H1 (cell line): ENCODE measurements around the gene STARD4. TPM values are rescaled to one million over a fixed set of nuclear protein-coding genes. Genes with fewer than 3 reads are reported as not detected.

Experiments used
- CTCF ChIA-PET: fragments of 300-600 bp; sonication (Branson Sonifier 250); formaldehyde crosslinking; loops from one replicate; lab custom pipeline; 2021; ENCODE audit not compliant: partially characterized antibody; lab: Charles Lee
- POLR2A ChIA-PET: fragments of 300-600 bp; sonication (Branson Sonifier 250); formaldehyde crosslinking; loops from one replicate; lab custom pipeline; 2021; ENCODE audit warnings: inconsistent platforms; ENCODE audit not compliant: partially characterized antibody; lab: Charles Lee
- DNase-seq, 2 experiments: peaks; one replicate each; pipeline versions ENCODE4 v3.0.0 to v3.0.0-alpha.2; 2010 to 2022; ENCODE audit warnings: low spot score in 2 of 2, low read depth in 1 of 2, mixed read lengths in 1 of 2
- FAIRE-seq: peaks from 2 replicates; lab custom pipeline; 2011; peaks lifted over from hg19 to GRCh38; lab: Jason Lieb, UNC
- H2AFZ ChIP-seq: 2 replicates; pipeline ENCODE4 v1.8.1; 2012; ENCODE audit warnings: low read length, inconsistent platforms
- H2AK5ac ChIP-seq: 2 replicates; pipeline ENCODE4 v1.6.1; 2013; ENCODE audit warnings: low read depth, low read length
- H2BK120ac ChIP-seq: replicated peaks from 2 replicates; pipeline ENCODE3; 2013; ENCODE audit warnings: low read depth, low read length, inconsistent platforms
- H2BK12ac ChIP-seq: 2 replicates; pipeline ENCODE4 v1.6.1; 2013; ENCODE audit warnings: low read depth, low read length
- H2BK15ac ChIP-seq: 2 replicates; pipeline ENCODE4 v1.6.1; 2013; ENCODE audit warnings: low read length
- H2BK20ac ChIP-seq: 2 replicates; pipeline ENCODE4 v1.6.1; 2013; ENCODE audit warnings: low read length
- H2BK5ac ChIP-seq: 2 replicates; pipeline ENCODE4 v1.6.1; 2013; ENCODE audit warnings: low read depth, low read length
- H3K14ac ChIP-seq: 2 replicates; pipeline ENCODE4 v1.6.1; 2013; ENCODE audit warnings: inconsistent platforms; ENCODE audit not compliant: insufficient read length
- H3K18ac ChIP-seq: 2 replicates; pipeline ENCODE4 v1.6.1; 2013; ENCODE audit warnings: low read length; ENCODE audit errors: extremely low read depth
- H3K23ac ChIP-seq: 2 replicates; pipeline ENCODE4 v1.6.1; 2013; ENCODE audit warnings: inconsistent platforms; ENCODE audit not compliant: insufficient read length
- H3K23me2 ChIP-seq: 2 replicates; pipeline ENCODE4 v1.6.1; 2013; ENCODE audit warnings: low read depth, low read length
- H3K27ac ChIP-seq: 2 replicates; pipeline ENCODE4 v1.6.1; 2011; ENCODE audit warnings: low read depth, low read length, inconsistent platforms
- H3K27me3 ChIP-seq, 4 experiments: replicated peaks in 1 of 4; 1 replicate in 1 of 4; 2 replicates in 3 of 4; pipeline versions ENCODE4 v1.6.1 to v1.8.1; 2011 to 2013; ENCODE audit warnings: low read length in 3 of 4, mild to moderate bottlenecking in 3 of 4, inconsistent platforms in 2 of 4, mixed read lengths in 2 of 4, moderate library complexity in 1 of 4; ENCODE audit not compliant: control insufficient read depth in 3 of 4, insufficient read depth in 3 of 4; ENCODE audit errors: extremely low read depth in 1 of 4
- H3K36me3 ChIP-seq, 4 experiments: 2 replicates each; pipeline versions ENCODE4 v1.6.1 to v1.8.1; 2011 to 2013; ENCODE audit warnings: mild to moderate bottlenecking in 4 of 4, low read length in 3 of 4, moderate library complexity in 2 of 4, control low read depth in 1 of 4, inconsistent platforms in 1 of 4; ENCODE audit not compliant: insufficient read depth in 4 of 4, control insufficient read depth in 2 of 4
- H3K4ac ChIP-seq: replicated peaks from 2 replicates; pipeline ENCODE3; 2013; ENCODE audit warnings: low read length, low read depth, mixed read lengths, inconsistent platforms; ENCODE audit not compliant: insufficient read length
- H3K4me1 ChIP-seq, 4 experiments: replicated peaks in 1 of 4; 1 replicate in 1 of 4; 2 replicates in 3 of 4; pipeline versions ENCODE4 v1.6.1 to v1.8.1; 2011 to 2013; ENCODE audit warnings: low read length in 3 of 4, inconsistent platforms in 2 of 4, mixed read lengths in 1 of 4; ENCODE audit not compliant: insufficient read depth in 4 of 4, control insufficient read depth in 3 of 4
- H3K4me2 ChIP-seq, 2 experiments: 2 replicates each; pipeline versions ENCODE4 v1.6.1 to v1.8.1; 2011 to 2013; ENCODE audit warnings: low read depth in 2 of 2, low read length in 2 of 2, control low read depth in 1 of 2, inconsistent platforms in 1 of 2, mild to moderate bottlenecking in 1 of 2; ENCODE audit not compliant: insufficient read depth in 1 of 2
- H3K4me3 ChIP-seq, 4 experiments: fragments of 200-600, 300-600 bp in 1 of 4; sonication (generic), shearing (Covaris generic), sonication (Bioruptor Twin) in 1 of 4; 2 replicates each; pipeline versions ENCODE4 v1.5.1 to v1.8.1; 2011 to 2016; ENCODE audit warnings: low read length in 4 of 4, low read depth in 3 of 4, control low read depth in 2 of 4, inconsistent platforms in 2 of 4, mild to moderate bottlenecking in 2 of 4, mixed read lengths in 1 of 4, moderate library complexity in 1 of 4; ENCODE audit not compliant: insufficient read depth in 2 of 4; ENCODE audit errors: extremely low read depth in 1 of 4
- H3K56ac ChIP-seq: replicated peaks from 2 replicates; pipeline ENCODE3; 2013; ENCODE audit warnings: low read depth, mild to moderate bottlenecking, mixed read lengths, low read length, inconsistent platforms; ENCODE audit not compliant: insufficient read length
- H3K79me1 ChIP-seq: 2 replicates; pipeline ENCODE4 v1.6.1; 2013; ENCODE audit warnings: low read depth, low read length, control low read depth
- H3K79me2 ChIP-seq, 2 experiments: 2 replicates each; pipeline versions ENCODE4 v1.6.1 to v1.8.1; 2012 to 2013; ENCODE audit warnings: low read length in 2 of 2, mild to moderate bottlenecking in 2 of 2, inconsistent platforms in 1 of 2; ENCODE audit not compliant: insufficient read depth in 2 of 2, control insufficient read depth in 1 of 2
- H3K9ac ChIP-seq, 4 experiments: replicated peaks in 1 of 4; 1 replicate in 1 of 4; 2 replicates in 3 of 4; pipeline versions ENCODE4 v1.6.1 to v1.8.1; 2011 to 2013; ENCODE audit warnings: low read depth in 3 of 4, low read length in 3 of 4, control low read depth in 2 of 4, mild to moderate bottlenecking in 2 of 4, moderate library complexity in 2 of 4, inconsistent platforms in 1 of 4; ENCODE audit errors: extremely low read depth in 1 of 4
- H3K9me3 ChIP-seq, 2 experiments: 2 replicates each; pipeline versions ENCODE4 v1.6.1 to v1.8.1; 2012 to 2013; ENCODE audit warnings: mild to moderate bottlenecking in 2 of 2, moderate library complexity in 2 of 2, control low read depth in 1 of 2, inconsistent platforms in 1 of 2, low read depth in 1 of 2, low read length in 1 of 2, mixed read lengths in 1 of 2; ENCODE audit not compliant: insufficient read depth in 2 of 2
- H4K20me1 ChIP-seq, 2 experiments: replicated peaks in 1 of 2; 2 replicates each; pipeline versions ENCODE3 to v1.8.1; 2011 to 2013; ENCODE audit warnings: inconsistent platforms in 2 of 2, low read length in 2 of 2, mild to moderate bottlenecking in 1 of 2; ENCODE audit not compliant: insufficient read depth in 2 of 2, control insufficient read depth in 1 of 2
- H4K5ac ChIP-seq: 2 replicates; pipeline ENCODE4 v1.6.1; 2013; ENCODE audit warnings: low read length, low read depth, mixed read lengths, inconsistent platforms; ENCODE audit not compliant: insufficient read length
- H4K8ac ChIP-seq: 2 replicates; pipeline ENCODE4 v1.8.0; 2013; ENCODE audit warnings: mild to moderate bottlenecking, moderate library complexity, low read length, inconsistent platforms; ENCODE audit not compliant: insufficient read depth; ENCODE audit errors: extremely low read depth
- H4K91ac ChIP-seq: replicated peaks from 2 replicates; pipeline ENCODE3; 2013; ENCODE audit warnings: low read length, mixed read lengths, inconsistent platforms; ENCODE audit not compliant: insufficient read length
- ATF3 ChIP-seq: IDR thresholded peaks from 2 replicates; pipeline ENCODE4 v1.6.1; 2011; ENCODE audit warnings: low read depth, mild to moderate bottlenecking, low read length; ENCODE audit not compliant: insufficient read depth
- GABPA ChIP-seq: IDR thresholded peaks from 2 replicates; pipeline ENCODE4 v1.6.1; 2011; ENCODE audit warnings: mild to moderate bottlenecking, low read length, moderate library complexity, borderline replicate concordance; ENCODE audit not compliant: insufficient read depth
- JUN ChIP-seq: IDR thresholded peaks from 2 replicates; pipeline ENCODE4 v1.6.1; 2011; ENCODE audit warnings: low read depth, mild to moderate bottlenecking, improper control_type of control experiment, low read length
- KDM1A ChIP-seq: fragments of 200-600, 300-600 bp; sonication (generic); IDR thresholded peaks from 2 replicates; pipeline ENCODE4 v1.7.1; 2016; ENCODE audit warnings: mild to moderate bottlenecking, low read length, borderline replicate concordance
- MAFK ChIP-seq: IDR thresholded peaks from 2 replicates; pipeline ENCODE4 v1.6.1; 2012; ENCODE audit warnings: low read depth, mild to moderate bottlenecking, improper control_type of control experiment, low read length
- NANOG ChIP-seq: IDR thresholded peaks from 2 replicates; pipeline ENCODE4 v1.6.1; 2011; ENCODE audit warnings: low read length, low read depth, mild to moderate bottlenecking, inconsistent platforms; ENCODE audit not compliant: insufficient read depth, poor library complexity, severe bottlenecking
- POU5F1 ChIP-seq: IDR thresholded peaks from 2 replicates; pipeline ENCODE4 v1.6.1; 2011; ENCODE audit warnings: low read depth, mild to moderate bottlenecking, low read length, moderate library complexity
- RFX5 ChIP-seq: IDR thresholded peaks from 2 replicates; pipeline ENCODE4 v1.6.1; 2011; ENCODE audit warnings: low read depth, low read length, improper control_type of control experiment, borderline replicate concordance
- RXRA ChIP-seq: IDR thresholded peaks from 2 replicates; pipeline ENCODE4 v1.6.1; 2011; ENCODE audit warnings: low read depth, mild to moderate bottlenecking, low read length, moderate library complexity; ENCODE audit not compliant: insufficient read depth
- SIX5 ChIP-seq: IDR thresholded peaks from 2 replicates; pipeline ENCODE4 v1.6.1; 2011; ENCODE audit warnings: mild to moderate bottlenecking, low read depth, low read length
- SP1 ChIP-seq: IDR thresholded peaks from 2 replicates; pipeline ENCODE4 v1.6.1; 2011; ENCODE audit warnings: low read depth, low read length
- SP2 ChIP-seq: IDR thresholded peaks from 2 replicates; pipeline ENCODE4 v1.6.1; 2012; ENCODE audit warnings: mild to moderate bottlenecking, low read length, inconsistent platforms
- SUZ12 ChIP-seq: fragments of 200-600 bp; sonication (generic); IDR thresholded peaks from 2 replicates; pipeline ENCODE4 v1.6.1; 2012; ENCODE audit warnings: mild to moderate bottlenecking, inconsistent platforms, low read length, moderate library complexity, mixed read lengths
- TBP ChIP-seq: IDR thresholded peaks from 2 replicates; pipeline ENCODE4 v1.6.1; 2011; ENCODE audit warnings: low read depth, low read length, improper control_type of control experiment
- ZNF274 ChIP-seq: IDR thresholded peaks from 2 replicates; pipeline ENCODE4 v1.7.0; 2012; ENCODE audit warnings: low read length, borderline replicate concordance; ENCODE audit errors: extremely low read depth
- WGBS, 2 experiments: shearing (Covaris generic) in 1 of 2; methylation state at CpG; one replicate each; pipeline versions ENCODE4 v1.1.6 to v1.1.7; 2013 to 2015; ENCODE audit warnings: low lambda C conversion rate in 2 of 2, mixed read lengths in 2 of 2, inconsistent platforms in 1 of 2, low coverage in 1 of 2, missing lambda C conversion rate in 1 of 2; ENCODE audit not compliant: insufficient replicate concordance in 2 of 2, insufficient coverage in 1 of 2, insufficient read length in 1 of 2; ENCODE audit errors: extremely low coverage in 1 of 2, missing lambda C conversion rate in 1 of 2; 5-methylcytosine and 5-hydroxymethylcytosine counted together
- polyA plus RNA-seq, 7 experiments: library from polyadenylated mRNA; depleted of rRNA in 3 of 7; stranded (reverse) in 5 of 7; unstranded in 2 of 7; fragments of >200 nt in 5 of 7; fragments of 200-250 nt in 2 of 7; gene quantifications; 1 replicate in 5 of 7; 2 replicates in 1 of 7; 4 replicates in 1 of 7; pipeline versions ENCODE4 v1.2.1 to v1.2.3, GENCODE V29; 2011 to 2013; ENCODE audit warnings: missing spikeins in 2 of 7, mixed read lengths in 2 of 7
- total RNA-seq: library from RNA; stranded (reverse); fragmentation: NEBNext Ultra II Directional; extraction: Animal tissue kit (Norgen Biotek cat#: 25700); gene quantifications from 2 replicates; pipeline ENCODE4 v1.2.1, GENCODE V29; 2021

STARD4 gene
- total and polyA plus RNA-seq, 2 of the 8 experiments (the other 6 are each of a cell fraction or from before 2014, with no cell fraction given): 10.8 to 47.9 TPM

DNA sequence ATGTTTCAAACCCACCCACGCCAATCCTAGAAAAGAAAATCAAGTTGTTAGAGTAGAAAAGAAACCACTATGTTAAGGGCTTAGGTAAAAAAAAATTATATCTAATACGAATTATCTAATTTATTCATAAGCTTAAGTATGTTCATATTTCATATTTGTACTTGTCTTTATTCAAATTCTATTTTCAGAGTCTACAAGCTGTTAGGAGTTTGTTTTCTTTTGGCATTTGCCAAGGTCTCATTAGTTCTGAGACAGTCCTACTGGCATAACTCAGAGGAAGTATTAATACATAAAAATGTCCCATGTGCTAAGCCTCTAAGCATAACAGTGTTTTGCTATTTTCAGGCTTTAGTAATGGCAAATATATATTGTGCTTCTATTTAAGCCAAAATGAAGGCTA lies 57.6 kb downstream of the STARD4 start:
- no peak overlapping the region for H3K9ac ChIP-seq
- no peak overlapping the region for H2BK15ac ChIP-seq
- no peak overlapping the region for H3K4me3 ChIP-seq
- 96% methylated on average over 2 of the region's 2 CpGs; no CpG with 5 or more reads in 1 of the 2 experiments for WGBS, 2 experiments
- H4K20me1 ChIP-seq: no peaks in the 10 kb centered on the region
- no peak overlapping the region for H3K56ac ChIP-seq
- no peaks in the 10 kb centered on the region for H3K9me3 ChIP-seq
- no peak overlapping the region for H3K18ac ChIP-seq
- no peak overlapping the region for H2BK12ac ChIP-seq
- no peak overlapping the region for H3K4ac ChIP-seq
- no peak overlapping the region for H3K23ac ChIP-seq
- no peak overlapping the region for H4K8ac ChIP-seq
- no peaks in the 10 kb centered on the region for H3K4me1 ChIP-seq
- ChIA-PET POLR2A (interaction anchor here (0.6 kb wide), 1 partner anchor 242 kb away, joined by 3 read pairs; no protein-coding TSS in a partner anchor), CTCF (interaction anchor here (0.7 to 1.0 kb wide), 2 partner anchors 28 to 296 kb away, joined by 3 to 4 read pairs; no protein-coding TSS in a partner anchor)
- H2BK120ac ChIP-seq: no peak overlapping the region
- DNase-seq (no peak), FAIRE-seq (no peak)
- no peak overlapping the region for H2BK5ac ChIP-seq
- H3K27me3 ChIP-seq: no peaks in the 10 kb centered on the region
- no peak overlapping the region for H4K91ac ChIP-seq
- H3K23me2 ChIP-seq: no peaks in the 10 kb centered on the region
- no peak overlapping the region for H3K27ac ChIP-seq
- H4K5ac ChIP-seq: no peak overlapping the region
- H3K14ac ChIP-seq: no peak overlapping the region
- no peaks in the 10 kb centered on the region for H3K79me1 ChIP-seq
- H2BK20ac ChIP-seq: no peak overlapping the region
- no peak overlapping the region for H3K4me2 ChIP-seq
- H2AK5ac ChIP-seq: no peak overlapping the region
- no peaks in the 10 kb centered on the region for H3K79me2 ChIP-seq
- H2AFZ ChIP-seq: no peak overlapping the region
- H3K36me3 ChIP-seq: no peaks in the 10 kb centered on the region
- TF ChIP-seq SP1 (no peak), SIX5 (no peak), TBP (no peak), MAFK (no peak), POU5F1 (no peak), RFX5 (no peak), JUN (no peak), SP2 (no peak), GABPA (no peak), SUZ12 (no peak), KDM1A (no peak), ATF3 (no peak), NANOG (no peak), RXRA (no peak), ZNF274 (no peak)
